CD4-positive, CD25-positive, alpha-beta regulatory T cell (primary cell): Measurements from ENCODE around the gene STMN1. TPM values are rescaled to one million over a fixed set of nuclear protein-coding genes. Genes with fewer than 3 reads are reported as not detected.

ENCODE experiments used
- ATAC-seq, 2 donors: fragments of 150-1000 bp; cut with Tn5 transposase; one replicate each; pipeline ENCODE4 v1.10.0; 2021; ENCODE audit warnings: low read depth in 2 of 2, moderate number of reproducible peaks in 2 of 2, moderate library complexity in 1 of 2
- DNase-seq, 3 donors: peaks; one replicate each; pipeline versions ENCODE4 v3.0.0 to v3.0.0-alpha.2; 2012 to 2022; ENCODE audit warnings: mixed read lengths in 1 of 3
- H3K27ac ChIP-seq: one replicate; pipeline ENCODE4 v1.7.0; 2013; ENCODE audit warnings: mild to moderate bottlenecking, low read length; ENCODE audit not compliant: insufficient read depth, poor library complexity, severe bottlenecking
- H3K27me3 ChIP-seq: one replicate; pipeline ENCODE4 v1.7.0; 2013; ENCODE audit warnings: low read length; ENCODE audit not compliant: control insufficient read depth, insufficient read depth
- H3K36me3 ChIP-seq: one replicate; pipeline ENCODE4 v1.7.0; 2013; ENCODE audit warnings: mild to moderate bottlenecking, low read length, moderate library complexity; ENCODE audit not compliant: control insufficient read depth, insufficient read depth
- H3K4me1 ChIP-seq: 2 replicates; pipeline ENCODE4 v1.7.0; 2013; ENCODE audit warnings: mild to moderate bottlenecking, low read length; ENCODE audit not compliant: insufficient read depth, control insufficient read depth, poor library complexity, severe bottlenecking
- H3K4me3 ChIP-seq: one replicate; pipeline ENCODE4 v1.7.0; 2013; ENCODE audit warnings: low read depth, mild to moderate bottlenecking, low read length, moderate library complexity
- H3K9me3 ChIP-seq, 2 experiments: 1 replicate in 1 of 2; 2 replicates in 1 of 2; pipeline ENCODE4 v1.7.0; 2013; ENCODE audit warnings: low read length in 2 of 2, mild to moderate bottlenecking in 1 of 2, moderate library complexity in 1 of 2; ENCODE audit not compliant: control insufficient read depth in 2 of 2
- H3K27ac Mint-ChIP-seq, 3 donors: one replicate each; pipeline ENCODE4 v1.8.0; 2020 to 2022; ENCODE audit warnings: mild to moderate bottlenecking in 3 of 3, mixed read lengths in 3 of 3, moderate library complexity in 2 of 3
- H3K27me3 Mint-ChIP-seq: one replicate; pipeline ENCODE4 v1.8.0; 2022; ENCODE audit warnings: mild to moderate bottlenecking, mixed read lengths
- H3K36me3 Mint-ChIP-seq: one replicate; pipeline ENCODE4 v1.8.0; 2020; ENCODE audit warnings: mixed read lengths
- H3K4me1 Mint-ChIP-seq, 4 donors: one replicate each; pipeline ENCODE4 v1.8.0; 2020 to 2022; ENCODE audit warnings: mixed read lengths in 4 of 4, mild to moderate bottlenecking in 1 of 4
- H3K4me3 Mint-ChIP-seq, 4 donors: one replicate each; pipeline ENCODE4 v1.8.0; 2020 to 2022; ENCODE audit warnings: mild to moderate bottlenecking in 4 of 4, mixed read lengths in 4 of 4, moderate library complexity in 3 of 4
- H3K9me3 Mint-ChIP-seq, 7 donors: one replicate each; pipeline ENCODE4 v1.8.0; 2020 to 2022; ENCODE audit warnings: mixed read lengths in 7 of 7, mild to moderate bottlenecking in 3 of 7, moderate library complexity in 2 of 7
- polyA plus RNA-seq, 4 donors: library from polyadenylated mRNA; unstranded; fragments of 300-500 nt; fragmentation: Illumina TruSeq; gene quantifications; one replicate each; pipeline ENCODE4 v1.2.3, GENCODE V29; 2021
- total RNA-seq: library from RNA; stranded (reverse); gene quantifications from one replicate; pipeline ENCODE4 v1.2.3, GENCODE V29; 2022

Gene STMN1
- total and polyA plus RNA-seq, 5 donors from 2014 or later = 44.9 to 242 (median 181) TPM

GRCh38 chr1:25907601-25908000 is 1.4 kb upstream of the STMN1 start:
- Mint-ChIP-seq H3K36me3 (peaks cover 2% of the 10 kb centered on the region), H3K4me1 (peaks cover 12 to 28% (median 20%) of the 10 kb centered on the region in 4 donors), H3K9me3 (no peaks in the 10 kb centered on the region), H3K27me3 (peaks cover 7% of the 10 kb centered on the region), H3K27ac (peak overlapping the region in 2 of 3 donors; percentile 79 to 93), H3K4me3 (peak overlapping the region; percentile 72 to 95 (median 89))
- peaks cover 24% of the 10 kb centered on the region for H3K4me1 ChIP-seq
- no peak overlapping the region for H3K4me3 ChIP-seq
- DNase-seq = no peak
- no peak overlapping the region for H3K27ac ChIP-seq
- H3K36me3 ChIP-seq = no peaks in the 10 kb centered on the region
- H3K9me3 ChIP-seq = no peaks in the 10 kb centered on the region
- no peak for ATAC-seq
- no peaks in the 10 kb centered on the region for H3K27me3 ChIP-seq

GRCh38 chr1:25906644-25907300 is 553 bp upstream of the STMN1 start:
- H3K36me3 ChIP-seq = no peaks in the 10 kb centered on the region
- Mint-ChIP-seq H3K4me1 (peaks cover 12 to 29% (median 21%) of the 10 kb centered on the region in 4 donors), H3K9me3 (no peaks in the 10 kb centered on the region), H3K36me3 (peaks cover 3% of the 10 kb centered on the region), H3K4me3 (peak overlapping the region; percentile 87 to 95 (median 92)), H3K27ac (peak overlapping the region in 2 of 3 donors; percentile 79 to 93), H3K27me3 (peaks cover 7% of the 10 kb centered on the region)
- peak overlapping the region; percentile 83 for H3K27ac ChIP-seq
- H3K27me3 ChIP-seq = no peaks in the 10 kb centered on the region
- no peaks in the 10 kb centered on the region for H3K9me3 ChIP-seq
- H3K4me3 ChIP-seq = no peak overlapping the region
- ATAC-seq = no peak
- peaks cover 24% of the 10 kb centered on the region for H3K4me1 ChIP-seq
- peak; percentile 28 to 37 (median 36) for DNase-seq

- DNase-seq (peak; percentile 81 to 96 (median 91)), ATAC-seq (peak; percentile 65 to 73)
- Mint-ChIP-seq H3K4me3 (peak overlapping the region; percentile 91 to 99 (median 94)), H3K36me3 (peaks cover 17% of the 10 kb centered on the region), H3K27ac (peak overlapping the region; percentile 90 to 97 (median 92)), H3K27me3 (peaks cover 7% of the 10 kb centered on the region), H3K9me3 (no peaks in the 10 kb centered on the region), H3K4me1 (peaks cover 12 to 36% (median 25%) of the 10 kb centered on the region in 4 donors)
- no peaks in the 10 kb centered on the region for H3K27me3 ChIP-seq
- H3K9me3 ChIP-seq = no peaks in the 10 kb centered on the region
- H3K27ac ChIP-seq = peak overlapping the region; percentile 83
- peaks cover 13% of the 10 kb centered on the region for H3K36me3 ChIP-seq
- peaks cover 24% of the 10 kb centered on the region for H3K4me1 ChIP-seq
- peak overlapping the region; percentile 99 for H3K4me3 ChIP-seq
Measured at GRCh38 chr1:25904943-25905679, 1.1 kb downstream of the STMN1 start.

- no peaks in the 10 kb centered on the region for H3K27me3 ChIP-seq
- Mint-ChIP-seq H3K4me3 (peak overlapping the region; percentile 91 to 99 (median 94)), H3K9me3 (no peaks in the 10 kb centered on the region), H3K4me1 (peaks cover 12 to 42% (median 25%) of the 10 kb centered on the region in 4 donors), H3K36me3 (peaks cover 20% of the 10 kb centered on the region), H3K27me3 (peaks cover 7% of the 10 kb centered on the region), H3K27ac (peak overlapping the region in 2 of 3 donors; percentile 92 to 97)
- no peaks in the 10 kb centered on the region for H3K9me3 ChIP-seq
- peaks cover 15% of the 10 kb centered on the region for H3K36me3 ChIP-seq
- ATAC-seq = no peak
- no peak overlapping the region for H3K27ac ChIP-seq
- peaks cover 24% of the 10 kb centered on the region for H3K4me1 ChIP-seq
- peak overlapping the region; percentile 99 for H3K4me3 ChIP-seq
- DNase-seq = no peak
Measured at GRCh38 chr1:25903986-25904385, 2.2 kb downstream of the STMN1 start.

- H3K36me3 Mint-ChIP-seq = peaks cover 25% of the 10 kb centered on the region
- H3K4me3 Mint-ChIP-seq = peak overlapping the region in 2 of 4 donors; percentile 77 to 94
- no peak overlapping the region for H3K27ac ChIP-seq
- peak overlapping the region in 1 of 3 donors; percentile 48 for H3K27ac Mint-ChIP-seq
- H3K9me3 ChIP-seq = no peaks in the 10 kb centered on the region
- no peaks in the 10 kb centered on the region for H3K9me3 Mint-ChIP-seq
- H3K4me1 ChIP-seq = peaks cover 24% of the 10 kb centered on the region
- peaks cover 15% of the 10 kb centered on the region for H3K36me3 ChIP-seq
- no peak for ATAC-seq
- peaks cover 7% of the 10 kb centered on the region for H3K27me3 Mint-ChIP-seq
- H3K4me1 Mint-ChIP-seq = peaks cover 12 to 41% (median 25%) of the 10 kb centered on the region in 4 donors
- no peak overlapping the region for H3K4me3 ChIP-seq
- no peak for DNase-seq
- no peaks in the 10 kb centered on the region for H3K27me3 ChIP-seq
Measured at GRCh38 chr1:25902462-25902861, 3.8 kb downstream of the STMN1 start.

GRCh38 chr1:25900219-25900618 is 6.0 kb downstream of the STMN1 start:
- Mint-ChIP-seq H3K4me1 (peaks cover 6 to 37% (median 28%) of the 10 kb centered on the region in 4 donors), H3K4me3 (peak overlapping the region in 1 of 4 donors; percentile 86), H3K36me3 (peaks cover 25% of the 10 kb centered on the region)

GRCh38 chr1:25899792-25900191 is 6.4 kb downstream of the STMN1 start:
- peaks cover 2 to 36% (median 25%) of the 10 kb centered on the region in 4 donors for H3K4me1 Mint-ChIP-seq

More at GRCh38 chr1:25900219-25900618, 6.0 kb downstream of the STMN1 start:
- no peaks in the 10 kb centered on the region for H3K27me3 ChIP-seq
- Mint-ChIP-seq H3K9me3 (no peaks in the 10 kb centered on the region), H3K27me3 (peaks cover 6% of the 10 kb centered on the region), H3K27ac (peak overlapping the region in 1 of 3 donors; percentile 56)
- no peak for ATAC-seq
- H3K4me1 ChIP-seq = peaks cover 22% of the 10 kb centered on the region
- no peak for DNase-seq
- no peak overlapping the region for H3K4me3 ChIP-seq
- H3K9me3 ChIP-seq = no peaks in the 10 kb centered on the region
- no peak overlapping the region for H3K27ac ChIP-seq
- H3K36me3 ChIP-seq = peaks cover 15% of the 10 kb centered on the region

More at GRCh38 chr1:25899792-25900191, 6.4 kb downstream of the STMN1 start:
- peaks cover 19% of the 10 kb centered on the region for H3K4me1 ChIP-seq
- Mint-ChIP-seq H3K9me3 (no peaks in the 10 kb centered on the region), H3K27ac (no peak overlapping the region), H3K4me3 (no peak overlapping the region), H3K36me3 (peaks cover 25% of the 10 kb centered on the region), H3K27me3 (peaks cover 1% of the 10 kb centered on the region)
- H3K27ac ChIP-seq = no peak overlapping the region
- H3K4me3 ChIP-seq = no peak overlapping the region
- no peaks in the 10 kb centered on the region for H3K9me3 ChIP-seq
- no peaks in the 10 kb centered on the region for H3K27me3 ChIP-seq
- DNase-seq (no peak), ATAC-seq (no peak)
- peaks cover 15% of the 10 kb centered on the region for H3K36me3 ChIP-seq
